ENCODE measurements around the gene DLGAP1. TPM values are rescaled to one million over a fixed set of nuclear protein-coding genes. Genes with fewer than 3 reads are reported as not detected.

Gene DLGAP1
- polyA plus RNA-seq, 1 donor from 2014 or later: 4.5 TPM

DNA sequence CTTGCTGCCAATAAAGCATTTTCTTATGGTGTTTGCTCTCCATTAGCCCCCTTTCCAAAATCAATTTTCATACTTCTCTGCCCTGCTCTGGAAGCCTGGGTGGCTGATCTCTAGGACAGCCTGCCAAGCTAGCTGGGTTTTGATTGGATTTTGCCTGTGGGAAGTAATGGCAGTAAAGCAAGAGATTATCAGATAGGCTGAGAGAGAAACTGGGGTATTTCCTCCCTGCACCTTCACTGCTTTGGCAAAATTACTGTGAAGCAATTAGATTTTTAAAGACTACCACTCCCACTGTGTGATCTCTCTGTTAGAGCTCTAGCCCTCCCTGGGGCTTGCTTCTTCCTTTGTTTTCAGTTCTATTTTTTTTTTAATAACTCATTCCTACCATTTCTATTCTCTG is 223.8 kb downstream of the DLGAP1 start:
- Histone ChIP-seq H3F3A (ENCODE audit: insufficient read depth, low read length, poor library complexity, severe bottlenecking) (no peaks in the 10 kb centered on the region), H3K27ac (ENCODE audit: low read length) (no peak overlapping the region), H3K4me2 (ENCODE audit: low read length) (no peak overlapping the region), H3K4me3 (ENCODE audit: low read length) (no peak overlapping the region), H3K36me3 (ENCODE audit: insufficient read depth, low read length) (no peaks in the 10 kb centered on the region), H3K9ac (ENCODE audit: low read length) (no peak overlapping the region), H3K9me3 (ENCODE audit: low read length) (peaks cover 5% of the 10 kb centered on the region), H2AFZ (ENCODE audit: low read depth, low read length) (no peak overlapping the region), H3K27me3 (ENCODE audit: insufficient read depth, low read depth, low read length) (no peaks in the 10 kb centered on the region), H3K9me2 (ENCODE audit: insufficient read depth, low read length) (no peaks in the 10 kb centered on the region), H4K20me1 (ENCODE audit: insufficient read depth) (no peaks in the 10 kb centered on the region), H3K79me2 (replicated peaks; ENCODE audit: insufficient read depth, low read length) (no peaks in the 10 kb centered on the region)
- no peak for TF ChIP-seq POLR2AphosphoS5 (IDR thresholded peaks at IDR 0.05)
- no peak for TF ChIP-seq SMC3 (conservative IDR thresholded peaks at IDR 0.05; ENCODE audit: poor library complexity)
- no peak for TF ChIP-seq TAF1 (IDR thresholded peaks at IDR 0.05; ENCODE audit: low read depth)
- no peak for TF ChIP-seq RAD21 (conservative IDR thresholded peaks at IDR 0.05)
- TF ChIP-seq MXI1 (conservative IDR thresholded peaks at IDR 0.05; ENCODE audit: poor library complexity, severe bottlenecking): no peak
- TF ChIP-seq EZH2 (IDR thresholded peaks at IDR 0.05; ENCODE audit: borderline replicate concordance, insufficient read depth, low read length, poor library complexity, severe bottlenecking): no peak
- TF ChIP-seq, protein P1, sequence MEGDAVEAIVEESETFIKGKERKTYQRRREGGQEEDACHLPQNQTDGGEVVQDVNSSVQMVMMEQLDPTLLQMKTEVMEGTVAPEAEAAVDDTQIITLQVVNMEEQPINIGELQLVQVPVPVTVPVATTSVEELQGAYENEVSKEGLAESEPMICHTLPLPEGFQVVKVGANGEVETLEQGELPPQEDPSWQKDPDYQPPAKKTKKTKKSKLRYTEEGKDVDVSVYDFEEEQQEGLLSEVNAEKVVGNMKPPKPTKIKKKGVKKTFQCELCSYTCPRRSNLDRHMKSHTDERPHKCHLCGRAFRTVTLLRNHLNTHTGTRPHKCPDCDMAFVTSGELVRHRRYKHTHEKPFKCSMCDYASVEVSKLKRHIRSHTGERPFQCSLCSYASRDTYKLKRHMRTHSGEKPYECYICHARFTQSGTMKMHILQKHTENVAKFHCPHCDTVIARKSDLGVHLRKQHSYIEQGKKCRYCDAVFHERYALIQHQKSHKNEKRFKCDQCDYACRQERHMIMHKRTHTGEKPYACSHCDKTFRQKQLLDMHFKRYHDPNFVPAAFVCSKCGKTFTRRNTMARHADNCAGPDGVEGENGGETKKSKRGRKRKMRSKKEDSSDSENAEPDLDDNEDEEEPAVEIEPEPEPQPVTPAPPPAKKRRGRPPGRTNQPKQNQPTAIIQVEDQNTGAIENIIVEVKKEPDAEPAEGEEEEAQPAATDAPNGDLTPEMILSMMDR (IDR thresholded peaks at IDR 0.05; ENCODE audit: poor library complexity, severe bottlenecking): no peak
- TF ChIP-seq, protein P2, sequence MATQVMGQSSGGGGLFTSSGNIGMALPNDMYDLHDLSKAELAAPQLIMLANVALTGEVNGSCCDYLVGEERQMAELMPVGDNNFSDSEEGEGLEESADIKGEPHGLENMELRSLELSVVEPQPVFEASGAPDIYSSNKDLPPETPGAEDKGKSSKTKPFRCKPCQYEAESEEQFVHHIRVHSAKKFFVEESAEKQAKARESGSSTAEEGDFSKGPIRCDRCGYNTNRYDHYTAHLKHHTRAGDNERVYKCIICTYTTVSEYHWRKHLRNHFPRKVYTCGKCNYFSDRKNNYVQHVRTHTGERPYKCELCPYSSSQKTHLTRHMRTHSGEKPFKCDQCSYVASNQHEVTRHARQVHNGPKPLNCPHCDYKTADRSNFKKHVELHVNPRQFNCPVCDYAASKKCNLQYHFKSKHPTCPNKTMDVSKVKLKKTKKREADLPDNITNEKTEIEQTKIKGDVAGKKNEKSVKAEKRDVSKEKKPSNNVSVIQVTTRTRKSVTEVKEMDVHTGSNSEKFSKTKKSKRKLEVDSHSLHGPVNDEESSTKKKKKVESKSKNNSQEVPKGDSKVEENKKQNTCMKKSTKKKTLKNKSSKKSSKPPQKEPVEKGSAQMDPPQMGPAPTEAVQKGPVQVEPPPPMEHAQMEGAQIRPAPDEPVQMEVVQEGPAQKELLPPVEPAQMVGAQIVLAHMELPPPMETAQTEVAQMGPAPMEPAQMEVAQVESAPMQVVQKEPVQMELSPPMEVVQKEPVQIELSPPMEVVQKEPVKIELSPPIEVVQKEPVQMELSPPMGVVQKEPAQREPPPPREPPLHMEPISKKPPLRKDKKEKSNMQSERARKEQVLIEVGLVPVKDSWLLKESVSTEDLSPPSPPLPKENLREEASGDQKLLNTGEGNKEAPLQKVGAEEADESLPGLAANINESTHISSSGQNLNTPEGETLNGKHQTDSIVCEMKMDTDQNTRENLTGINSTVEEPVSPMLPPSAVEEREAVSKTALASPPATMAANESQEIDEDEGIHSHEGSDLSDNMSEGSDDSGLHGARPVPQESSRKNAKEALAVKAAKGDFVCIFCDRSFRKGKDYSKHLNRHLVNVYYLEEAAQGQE (IDR thresholded peaks at IDR 0.05; ENCODE audit: borderline replicate concordance): no peak
- no peak for TF ChIP-seq EP300 (conservative IDR thresholded peaks at IDR 0.05; ENCODE audit: poor library complexity, severe bottlenecking)

DNA sequence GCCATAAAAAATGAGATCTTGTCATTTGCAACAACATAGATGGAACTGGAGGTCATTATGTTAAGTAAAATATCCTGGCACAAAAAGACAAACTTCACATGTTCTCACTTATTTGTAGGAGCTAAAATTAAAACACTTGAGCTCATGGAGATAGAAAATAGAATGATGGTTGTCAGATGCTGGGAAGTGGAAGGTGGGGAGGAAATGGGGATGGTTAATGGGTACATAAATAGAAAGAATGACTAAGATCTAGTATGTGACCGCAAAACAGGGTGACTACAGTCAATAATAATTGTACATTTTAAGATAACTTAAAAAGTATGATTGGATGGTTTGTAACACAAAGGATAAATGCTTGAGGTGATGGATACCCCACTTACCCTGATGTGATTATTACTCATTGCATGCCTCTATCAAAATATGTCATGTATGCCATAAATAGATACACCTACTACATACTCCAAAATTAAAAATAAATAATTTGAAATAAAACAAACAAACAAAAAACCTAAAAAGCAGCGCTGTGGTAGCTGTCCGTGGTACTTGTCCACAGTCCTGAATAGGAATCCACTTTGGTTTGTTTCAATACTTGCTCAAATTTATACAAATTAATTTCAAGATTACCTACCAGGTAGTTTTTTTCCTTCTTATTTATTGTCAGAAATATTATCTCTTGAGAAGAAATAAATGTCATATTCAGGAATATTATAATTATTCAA is 224.5 kb downstream of the DLGAP1 start:
- no peaks in the 10 kb centered on the region for H3K36me3 ChIP-seq (ENCODE audit: insufficient read depth, low read length)
- H3K9me3 ChIP-seq (ENCODE audit: low read length): peaks cover 5% of the 10 kb centered on the region
- H3K79me2 ChIP-seq (replicated peaks; ENCODE audit: insufficient read depth, low read length): no peaks in the 10 kb centered on the region
- no peaks in the 10 kb centered on the region for H3F3A ChIP-seq (ENCODE audit: insufficient read depth, low read length, poor library complexity, severe bottlenecking)
- TF ChIP-seq SMC3 (conservative IDR thresholded peaks at IDR 0.05; ENCODE audit: poor library complexity): no peak
- TF ChIP-seq RAD21 (conservative IDR thresholded peaks at IDR 0.05): no peak
- TF ChIP-seq POLR2AphosphoS5 (IDR thresholded peaks at IDR 0.05): no peak
- TF ChIP-seq, protein P1 (IDR thresholded peaks at IDR 0.05; ENCODE audit: poor library complexity, severe bottlenecking): no peak
- TF ChIP-seq EZH2 (IDR thresholded peaks at IDR 0.05; ENCODE audit: borderline replicate concordance, insufficient read depth, low read length, poor library complexity, severe bottlenecking): no peak
- TF ChIP-seq EP300 (conservative IDR thresholded peaks at IDR 0.05; ENCODE audit: poor library complexity, severe bottlenecking): no peak
- no peak for TF ChIP-seq MXI1 (conservative IDR thresholded peaks at IDR 0.05; ENCODE audit: poor library complexity, severe bottlenecking)
- TF ChIP-seq, protein P2 (IDR thresholded peaks at IDR 0.05; ENCODE audit: borderline replicate concordance): no peak
- no peak for TF ChIP-seq TAF1 (IDR thresholded peaks at IDR 0.05; ENCODE audit: low read depth)
- no peak overlapping the region for H3K4me3 ChIP-seq (ENCODE audit: low read length)
- no peak overlapping the region for H3K9ac ChIP-seq (ENCODE audit: low read length)
- H3K4me2 ChIP-seq (ENCODE audit: low read length): no peak overlapping the region
- H2AFZ ChIP-seq (ENCODE audit: low read depth, low read length): no peak overlapping the region
- H3K27ac ChIP-seq (ENCODE audit: low read length): no peak overlapping the region
- no peaks in the 10 kb centered on the region for H3K27me3 ChIP-seq (ENCODE audit: insufficient read depth, low read depth, low read length)
- H3K9me2 ChIP-seq (ENCODE audit: insufficient read depth, low read length): no peaks in the 10 kb centered on the region
- H4K20me1 ChIP-seq (ENCODE audit: insufficient read depth): no peaks in the 10 kb centered on the region

Data from neural cell (in vitro differentiated cells).